H1 (cell line): ENCODE measurements around the gene TUBGCP6. TPM values are rescaled to one million over a fixed set of nuclear protein-coding genes. Genes with fewer than 3 reads are reported as not detected.

Experiments used
- CTCF ChIA-PET: fragments of 300-600 bp; sonication (Branson Sonifier 250); formaldehyde crosslinking; loops from one replicate; lab custom pipeline; 2021; ENCODE audit not compliant: partially characterized antibody; lab: Charles Lee
- POLR2A ChIA-PET: fragments of 300-600 bp; sonication (Branson Sonifier 250); formaldehyde crosslinking; loops from one replicate; lab custom pipeline; 2021; ENCODE audit warnings: inconsistent platforms; ENCODE audit not compliant: partially characterized antibody; lab: Charles Lee
- DNase-seq, 2 experiments: peaks; one replicate each; pipeline versions ENCODE4 v3.0.0 to v3.0.0-alpha.2; 2010 to 2022; ENCODE audit warnings: low spot score in 2 of 2, low read depth in 1 of 2, mixed read lengths in 1 of 2
- FAIRE-seq: peaks from 2 replicates; lab custom pipeline; 2011; peaks lifted over from hg19 to GRCh38; lab: Jason Lieb, UNC
- H2AFZ ChIP-seq: 2 replicates; pipeline ENCODE4 v1.8.1; 2012; ENCODE audit warnings: low read length, inconsistent platforms
- H2AK5ac ChIP-seq: 2 replicates; pipeline ENCODE4 v1.6.1; 2013; ENCODE audit warnings: low read depth, low read length
- H2BK120ac ChIP-seq: replicated peaks from 2 replicates; pipeline ENCODE3; 2013; ENCODE audit warnings: low read depth, low read length, inconsistent platforms
- H2BK12ac ChIP-seq: 2 replicates; pipeline ENCODE4 v1.6.1; 2013; ENCODE audit warnings: low read depth, low read length
- H2BK15ac ChIP-seq: 2 replicates; pipeline ENCODE4 v1.6.1; 2013; ENCODE audit warnings: low read length
- H2BK20ac ChIP-seq: 2 replicates; pipeline ENCODE4 v1.6.1; 2013; ENCODE audit warnings: low read length
- H2BK5ac ChIP-seq: 2 replicates; pipeline ENCODE4 v1.6.1; 2013; ENCODE audit warnings: low read depth, low read length
- H3K14ac ChIP-seq: 2 replicates; pipeline ENCODE4 v1.6.1; 2013; ENCODE audit warnings: inconsistent platforms; ENCODE audit not compliant: insufficient read length
- H3K18ac ChIP-seq: 2 replicates; pipeline ENCODE4 v1.6.1; 2013; ENCODE audit warnings: low read length; ENCODE audit errors: extremely low read depth
- H3K23ac ChIP-seq: 2 replicates; pipeline ENCODE4 v1.6.1; 2013; ENCODE audit warnings: inconsistent platforms; ENCODE audit not compliant: insufficient read length
- H3K23me2 ChIP-seq: 2 replicates; pipeline ENCODE4 v1.6.1; 2013; ENCODE audit warnings: low read depth, low read length
- H3K27ac ChIP-seq: 2 replicates; pipeline ENCODE4 v1.6.1; 2011; ENCODE audit warnings: low read depth, low read length, inconsistent platforms
- H3K27me3 ChIP-seq, 4 experiments: replicated peaks in 1 of 4; 1 replicate in 1 of 4; 2 replicates in 3 of 4; pipeline versions ENCODE4 v1.6.1 to v1.8.1; 2011 to 2013; ENCODE audit warnings: low read length in 3 of 4, mild to moderate bottlenecking in 3 of 4, inconsistent platforms in 2 of 4, mixed read lengths in 2 of 4, moderate library complexity in 1 of 4; ENCODE audit not compliant: control insufficient read depth in 3 of 4, insufficient read depth in 3 of 4; ENCODE audit errors: extremely low read depth in 1 of 4
- H3K36me3 ChIP-seq, 4 experiments: 2 replicates each; pipeline versions ENCODE4 v1.6.1 to v1.8.1; 2011 to 2013; ENCODE audit warnings: mild to moderate bottlenecking in 4 of 4, low read length in 3 of 4, moderate library complexity in 2 of 4, control low read depth in 1 of 4, inconsistent platforms in 1 of 4; ENCODE audit not compliant: insufficient read depth in 4 of 4, control insufficient read depth in 2 of 4
- H3K4ac ChIP-seq: replicated peaks from 2 replicates; pipeline ENCODE3; 2013; ENCODE audit warnings: low read length, low read depth, mixed read lengths, inconsistent platforms; ENCODE audit not compliant: insufficient read length
- H3K4me1 ChIP-seq, 4 experiments: replicated peaks in 1 of 4; 1 replicate in 1 of 4; 2 replicates in 3 of 4; pipeline versions ENCODE4 v1.6.1 to v1.8.1; 2011 to 2013; ENCODE audit warnings: low read length in 3 of 4, inconsistent platforms in 2 of 4, mixed read lengths in 1 of 4; ENCODE audit not compliant: insufficient read depth in 4 of 4, control insufficient read depth in 3 of 4
- H3K4me2 ChIP-seq, 2 experiments: 2 replicates each; pipeline versions ENCODE4 v1.6.1 to v1.8.1; 2011 to 2013; ENCODE audit warnings: low read depth in 2 of 2, low read length in 2 of 2, control low read depth in 1 of 2, inconsistent platforms in 1 of 2, mild to moderate bottlenecking in 1 of 2; ENCODE audit not compliant: insufficient read depth in 1 of 2
- H3K4me3 ChIP-seq, 4 experiments: fragments of 200-600, 300-600 bp in 1 of 4; sonication (generic), shearing (Covaris generic), sonication (Bioruptor Twin) in 1 of 4; 2 replicates each; pipeline versions ENCODE4 v1.5.1 to v1.8.1; 2011 to 2016; ENCODE audit warnings: low read length in 4 of 4, low read depth in 3 of 4, control low read depth in 2 of 4, inconsistent platforms in 2 of 4, mild to moderate bottlenecking in 2 of 4, mixed read lengths in 1 of 4, moderate library complexity in 1 of 4; ENCODE audit not compliant: insufficient read depth in 2 of 4; ENCODE audit errors: extremely low read depth in 1 of 4
- H3K56ac ChIP-seq: replicated peaks from 2 replicates; pipeline ENCODE3; 2013; ENCODE audit warnings: low read depth, mild to moderate bottlenecking, mixed read lengths, low read length, inconsistent platforms; ENCODE audit not compliant: insufficient read length
- H3K79me1 ChIP-seq: 2 replicates; pipeline ENCODE4 v1.6.1; 2013; ENCODE audit warnings: low read depth, low read length, control low read depth
- H3K79me2 ChIP-seq, 2 experiments: 2 replicates each; pipeline versions ENCODE4 v1.6.1 to v1.8.1; 2012 to 2013; ENCODE audit warnings: low read length in 2 of 2, mild to moderate bottlenecking in 2 of 2, inconsistent platforms in 1 of 2; ENCODE audit not compliant: insufficient read depth in 2 of 2, control insufficient read depth in 1 of 2
- H3K9ac ChIP-seq, 4 experiments: replicated peaks in 1 of 4; 1 replicate in 1 of 4; 2 replicates in 3 of 4; pipeline versions ENCODE4 v1.6.1 to v1.8.1; 2011 to 2013; ENCODE audit warnings: low read depth in 3 of 4, low read length in 3 of 4, control low read depth in 2 of 4, mild to moderate bottlenecking in 2 of 4, moderate library complexity in 2 of 4, inconsistent platforms in 1 of 4; ENCODE audit errors: extremely low read depth in 1 of 4
- H3K9me3 ChIP-seq, 2 experiments: 2 replicates each; pipeline versions ENCODE4 v1.6.1 to v1.8.1; 2012 to 2013; ENCODE audit warnings: mild to moderate bottlenecking in 2 of 2, moderate library complexity in 2 of 2, control low read depth in 1 of 2, inconsistent platforms in 1 of 2, low read depth in 1 of 2, low read length in 1 of 2, mixed read lengths in 1 of 2; ENCODE audit not compliant: insufficient read depth in 2 of 2
- H4K20me1 ChIP-seq, 2 experiments: replicated peaks in 1 of 2; 2 replicates each; pipeline versions ENCODE3 to v1.8.1; 2011 to 2013; ENCODE audit warnings: inconsistent platforms in 2 of 2, low read length in 2 of 2, mild to moderate bottlenecking in 1 of 2; ENCODE audit not compliant: insufficient read depth in 2 of 2, control insufficient read depth in 1 of 2
- H4K5ac ChIP-seq: 2 replicates; pipeline ENCODE4 v1.6.1; 2013; ENCODE audit warnings: low read length, low read depth, mixed read lengths, inconsistent platforms; ENCODE audit not compliant: insufficient read length
- H4K8ac ChIP-seq: 2 replicates; pipeline ENCODE4 v1.8.0; 2013; ENCODE audit warnings: mild to moderate bottlenecking, moderate library complexity, low read length, inconsistent platforms; ENCODE audit not compliant: insufficient read depth; ENCODE audit errors: extremely low read depth
- H4K91ac ChIP-seq: replicated peaks from 2 replicates; pipeline ENCODE3; 2013; ENCODE audit warnings: low read length, mixed read lengths, inconsistent platforms; ENCODE audit not compliant: insufficient read length
- ATF3 ChIP-seq: IDR thresholded peaks from 2 replicates; pipeline ENCODE4 v1.6.1; 2011; ENCODE audit warnings: low read depth, mild to moderate bottlenecking, low read length; ENCODE audit not compliant: insufficient read depth
- BCL11A ChIP-seq, 2 experiments: IDR thresholded peaks; one replicate each; pipeline ENCODE4 v1.6.1; 2011; ENCODE audit warnings: low read depth in 2 of 2, low read length in 2 of 2, mild to moderate bottlenecking in 2 of 2
- CTBP2 ChIP-seq: IDR thresholded peaks from 2 replicates; pipeline ENCODE4 v1.7.0; 2011; ENCODE audit warnings: borderline replicate concordance, mild to moderate bottlenecking, moderate library complexity, mixed read lengths, low read length; ENCODE audit not compliant: insufficient read depth, insufficient read length
- GTF2F1 ChIP-seq: IDR thresholded peaks from 2 replicates; pipeline ENCODE4 v1.6.1; 2012; ENCODE audit warnings: low read depth, low read length, improper control_type of control experiment, borderline replicate concordance
- JUN ChIP-seq: IDR thresholded peaks from 2 replicates; pipeline ENCODE4 v1.6.1; 2011; ENCODE audit warnings: low read depth, mild to moderate bottlenecking, improper control_type of control experiment, low read length
- KDM5A ChIP-seq: fragments of 200-600 bp; IDR thresholded peaks from 2 replicates; pipeline ENCODE4 v1.7.1; 2012; ENCODE audit warnings: mild to moderate bottlenecking, low read length, inconsistent platforms, mixed read lengths
- MAFK ChIP-seq: IDR thresholded peaks from 2 replicates; pipeline ENCODE4 v1.6.1; 2012; ENCODE audit warnings: low read depth, mild to moderate bottlenecking, improper control_type of control experiment, low read length
- NRF1 ChIP-seq: IDR thresholded peaks from 2 replicates; pipeline ENCODE4 v1.6.1; 2011; ENCODE audit warnings: mild to moderate bottlenecking, low read depth, low read length, improper control_type of control experiment
- POLR2AphosphoS5 ChIP-seq: IDR thresholded peaks from 2 replicates; pipeline ENCODE4 v1.6.1; 2011; ENCODE audit warnings: low read depth, low read length
- RBBP5 ChIP-seq: IDR thresholded peaks from 2 replicates; pipeline ENCODE4 v1.7.1; 2012; ENCODE audit warnings: low read depth, mild to moderate bottlenecking, inconsistent platforms, low read length, moderate library complexity, borderline replicate concordance
- SIRT6 ChIP-seq: IDR thresholded peaks from one replicate; pipeline ENCODE4 v1.7.1; 2012; ENCODE audit warnings: low read length, inconsistent platforms
- WGBS, 2 experiments: shearing (Covaris generic) in 1 of 2; methylation state at CpG; one replicate each; pipeline versions ENCODE4 v1.1.6 to v1.1.7; 2013 to 2015; ENCODE audit warnings: low lambda C conversion rate in 2 of 2, mixed read lengths in 2 of 2, inconsistent platforms in 1 of 2, low coverage in 1 of 2, missing lambda C conversion rate in 1 of 2; ENCODE audit not compliant: insufficient replicate concordance in 2 of 2, insufficient coverage in 1 of 2, insufficient read length in 1 of 2; ENCODE audit errors: extremely low coverage in 1 of 2, missing lambda C conversion rate in 1 of 2; 5-methylcytosine and 5-hydroxymethylcytosine counted together
- polyA plus RNA-seq, 7 experiments: library from polyadenylated mRNA; depleted of rRNA in 3 of 7; stranded (reverse) in 5 of 7; unstranded in 2 of 7; fragments of >200 nt in 5 of 7; fragments of 200-250 nt in 2 of 7; gene quantifications; 1 replicate in 5 of 7; 2 replicates in 1 of 7; 4 replicates in 1 of 7; pipeline versions ENCODE4 v1.2.1 to v1.2.3, GENCODE V29; 2011 to 2013; ENCODE audit warnings: missing spikeins in 2 of 7, mixed read lengths in 2 of 7
- total RNA-seq: library from RNA; stranded (reverse); fragmentation: NEBNext Ultra II Directional; extraction: Animal tissue kit (Norgen Biotek cat#: 25700); gene quantifications from 2 replicates; pipeline ENCODE4 v1.2.1, GENCODE V29; 2021

The TUBGCP6 gene
- total and polyA plus RNA-seq, 2 of the 8 experiments (the other 6 are each of a cell fraction or from before 2014, with no cell fraction given): 24.2 to 24.7 TPM

- Histone ChIP-seq H2BK15ac (no peak overlapping the region), H2AK5ac (no peak overlapping the region), H3K4me1 (peaks cover 0 to 3% (median 1%) of the 10 kb centered on the region in 4 experiments; a peak in 2 of 7 replicates), H3K18ac (no peak overlapping the region), H4K5ac (no peak overlapping the region), H2BK20ac (no peak overlapping the region), H4K8ac (no peak overlapping the region), H4K91ac (no peak overlapping the region), H4K20me1 (peaks cover 6 to 28% of the 10 kb centered on the region in 2 experiments), H3K4me3 (no peak overlapping the region), H2BK12ac (no peak overlapping the region), H3K79me1 (peaks cover 5% of the 10 kb centered on the region; the same call in 1 of the 2 replicates), H3K36me3 (peaks cover 3 to 25% (median 18%) of the 10 kb centered on the region in 4 experiments; a peak in 7 of 8 replicates), H3K56ac (no peak overlapping the region), H3K27me3 (no peaks in the 10 kb centered on the region), H3K9ac (no peak overlapping the region), H2AFZ (no peak overlapping the region), H3K27ac (no peak overlapping the region), H3K23ac (no peak overlapping the region), H3K4me2 (no peak overlapping the region), H3K23me2 (no peaks in the 10 kb centered on the region), H3K79me2 (peaks cover 0 to 11% of the 10 kb centered on the region in 2 experiments; a peak in 1 of 4 replicates), H2BK5ac (0 out of 2 replicates have a peak overlapping the region, but pooled peaks have one; percentile 16), H3K14ac (no peak overlapping the region), H3K9me3 (no peaks in the 10 kb centered on the region), H2BK120ac (no peak overlapping the region), H3K4ac (no peak overlapping the region)
- ChIA-PET POLR2A (interaction anchor here (0.9 to 2.0 kb wide), 3 partner anchors 8 to 23 kb away, joined by 3 to 10 read pairs (median 4); no protein-coding TSS in a partner anchor), CTCF (interaction anchor here (0.7 to 7.0 kb wide), 17 partner anchors 11 to 224 kb away, joined by 3 to 83 read pairs (median 4); partner anchors contain the start of gene PANX2)
- no peak for DNase-seq
- 86% methylated on average over 23 of the region's 23 CpGs; no CpG with 5 or more reads in 1 of the 2 experiments for WGBS, 2 experiments
- no peak for FAIRE-seq
- no peak for TF ChIP-seq SIRT6
- TF ChIP-seq RBBP5: no peak
- no peak for TF ChIP-seq ATF3
- no peak for TF ChIP-seq POLR2AphosphoS5
- TF ChIP-seq GTF2F1: no peak
- no peak for TF ChIP-seq NRF1
- no peak for TF ChIP-seq CTBP2
- TF ChIP-seq KDM5A: no peak
- TF ChIP-seq BCL11A (IDR thresholded peaks at IDR 0.05; ENCODE audit: low read depth in 2 of 2, low read length in 2 of 2): no peak
- TF ChIP-seq JUN: no peak
- TF ChIP-seq MAFK: no peak
Observed at GRCh38 chr22:50207383-50208140, 37.3 kb downstream of the TUBGCP6 start.
